GM19043 (cell line): ENCODE results near the gene CNIH1.
"Not testable (repeated sequence)": the region's sequence is repeated elsewhere in the genome, so short reads cannot be mapped to it uniquely, and the experiment has no call there.

Source experiments
- ATAC-seq: cut with Tn5 transposase; IDR thresholded peaks from one replicate; pipeline ENCODE4 v1.9.1; 2021; ENCODE audit warnings: low read depth; ENCODE audit not compliant: unreplicated experiment

CNIH1 gene

DNA sequence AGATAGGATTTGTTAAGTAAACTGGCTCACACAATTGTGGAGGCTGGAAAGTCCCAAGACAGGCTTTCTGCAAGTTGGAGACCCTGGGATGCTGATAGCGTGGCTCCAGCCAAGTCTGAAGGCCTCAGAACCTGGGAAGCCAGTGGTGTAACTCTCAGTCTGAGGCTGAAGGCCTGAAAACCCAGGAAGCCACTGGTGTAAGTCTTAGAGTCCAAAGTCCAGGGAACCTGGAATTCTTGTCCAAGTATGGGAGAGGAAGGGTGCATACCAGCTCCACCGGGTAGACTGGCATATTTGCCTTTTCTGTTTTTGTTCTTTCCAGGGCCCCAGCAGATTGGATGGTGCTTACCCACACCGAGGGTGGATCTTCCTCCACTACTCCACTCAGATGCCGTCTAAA is 29.5 kb upstream of the CNIH1 start:
- no peak for ATAC-seq

DNA sequence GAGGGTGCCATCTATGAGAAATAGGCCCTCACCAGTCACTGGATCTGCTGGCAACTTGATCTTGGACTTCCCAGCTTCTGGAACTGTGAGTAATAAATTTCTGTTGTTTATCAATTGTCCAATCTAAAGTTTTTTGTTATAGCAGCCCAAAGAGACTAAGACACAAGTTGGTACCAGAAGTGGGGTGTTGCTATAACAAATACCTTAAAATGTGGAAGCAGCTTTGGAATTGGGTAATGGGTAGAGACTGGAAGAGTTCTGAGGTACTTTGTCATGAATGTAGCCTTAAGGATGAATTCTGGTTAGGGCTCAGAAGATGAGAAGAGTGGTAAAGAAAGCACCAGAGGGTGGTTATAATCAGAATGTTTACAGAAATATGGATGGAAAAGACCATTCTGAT is 26.1 kb upstream of the CNIH1 start:
- no peak for ATAC-seq

DNA sequence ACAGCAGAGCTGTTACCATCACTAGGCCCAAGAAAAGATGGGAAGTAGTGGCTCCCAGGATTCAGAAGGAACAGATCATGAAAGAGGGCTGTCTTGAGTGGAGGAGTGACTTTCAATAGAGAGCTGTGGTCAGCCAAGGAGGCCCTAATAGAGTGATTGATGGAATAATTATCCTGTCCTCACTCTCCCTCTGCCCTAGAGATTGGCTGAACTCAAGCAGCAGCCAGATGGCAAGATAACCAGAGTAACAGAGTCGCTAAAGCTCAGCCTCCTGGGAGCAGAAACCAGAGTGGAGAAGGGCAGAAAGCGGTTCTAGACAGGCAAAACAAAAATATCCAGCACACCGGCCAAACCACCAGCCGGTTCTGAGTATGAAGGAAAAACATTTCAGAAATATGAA is 24.5 kb upstream of the CNIH1 start:
- ATAC-seq = no peak

DNA sequence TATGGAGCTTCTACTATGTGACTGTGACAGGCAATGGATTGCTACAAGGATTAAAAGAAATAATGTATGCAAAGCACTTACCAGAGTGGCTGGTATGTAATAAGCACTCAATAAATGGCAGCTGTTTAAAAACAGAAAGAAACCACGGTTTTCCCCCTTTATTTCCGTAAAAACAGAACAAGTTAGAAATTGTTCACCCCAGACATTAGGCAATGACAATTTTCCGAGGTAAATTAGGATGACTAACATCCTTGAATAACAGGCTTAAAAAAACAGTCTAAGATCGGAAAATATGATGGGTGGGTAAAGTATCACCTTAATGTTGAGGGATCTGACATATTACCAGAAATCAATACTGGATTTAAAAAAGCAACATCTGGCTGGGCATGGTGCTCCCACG is 20.9 kb upstream of the CNIH1 start:
- no peak for ATAC-seq

DNA sequence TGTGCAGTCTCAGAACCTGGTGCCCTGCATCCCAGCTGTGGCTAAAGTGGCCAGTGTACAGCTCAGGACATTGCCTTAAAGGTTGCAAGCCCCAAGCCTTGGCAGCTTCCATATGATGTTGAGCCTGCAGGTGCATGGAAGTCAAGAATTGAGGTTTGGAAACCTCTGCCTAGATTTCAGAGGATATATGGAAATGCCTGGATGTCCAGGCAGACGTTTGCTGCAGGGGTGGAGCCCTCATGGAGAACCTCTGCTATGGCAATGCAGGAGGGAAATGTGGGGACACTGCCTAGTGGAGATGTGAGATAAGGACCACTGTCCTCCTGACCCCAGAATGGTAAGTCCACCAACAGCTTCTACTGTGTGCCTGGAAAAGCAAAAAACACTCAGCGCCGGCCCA is 17.9 kb upstream of the CNIH1 start:
- ATAC-seq = no peak

DNA sequence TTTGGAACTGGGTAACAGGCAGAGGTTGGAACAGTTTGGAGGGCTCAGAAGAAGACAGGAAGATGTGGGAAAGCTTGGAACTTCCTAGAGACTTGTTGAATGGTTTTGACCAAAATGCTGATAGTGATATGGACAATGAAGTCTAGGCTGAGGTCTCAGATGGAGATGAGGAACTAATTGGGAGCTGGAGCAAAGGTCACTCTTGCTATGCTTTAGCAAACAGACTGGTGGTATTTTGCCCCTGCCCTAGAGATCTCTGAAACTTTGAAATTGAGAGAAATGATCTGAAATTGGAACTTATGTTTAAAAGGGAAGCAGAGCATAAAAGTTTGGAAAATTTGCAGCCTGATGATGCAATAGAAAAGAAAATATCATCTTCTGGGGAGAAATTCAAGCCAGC is 17.4 kb upstream of the CNIH1 start:
- not testable (repeated sequence) for ATAC-seq

DNA sequence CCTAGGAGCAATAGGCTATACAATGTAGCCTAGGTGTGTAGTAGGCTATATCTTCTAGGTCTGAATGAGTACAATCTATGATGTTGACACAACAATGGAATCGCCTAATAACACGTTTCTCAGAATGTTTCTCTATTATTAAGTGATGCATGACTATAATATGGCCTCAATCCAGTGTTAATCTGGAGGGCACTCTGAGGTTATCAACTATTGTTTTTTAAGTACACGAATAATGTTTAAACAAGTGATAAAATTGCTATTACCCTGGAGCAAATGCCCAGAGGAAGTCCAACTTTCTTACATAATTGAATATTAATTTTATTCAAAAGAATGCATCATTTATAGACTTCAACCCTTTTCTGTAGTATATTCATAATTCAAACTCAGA is 16.4 kb upstream of the CNIH1 start:
- ATAC-seq = no peak

DNA sequence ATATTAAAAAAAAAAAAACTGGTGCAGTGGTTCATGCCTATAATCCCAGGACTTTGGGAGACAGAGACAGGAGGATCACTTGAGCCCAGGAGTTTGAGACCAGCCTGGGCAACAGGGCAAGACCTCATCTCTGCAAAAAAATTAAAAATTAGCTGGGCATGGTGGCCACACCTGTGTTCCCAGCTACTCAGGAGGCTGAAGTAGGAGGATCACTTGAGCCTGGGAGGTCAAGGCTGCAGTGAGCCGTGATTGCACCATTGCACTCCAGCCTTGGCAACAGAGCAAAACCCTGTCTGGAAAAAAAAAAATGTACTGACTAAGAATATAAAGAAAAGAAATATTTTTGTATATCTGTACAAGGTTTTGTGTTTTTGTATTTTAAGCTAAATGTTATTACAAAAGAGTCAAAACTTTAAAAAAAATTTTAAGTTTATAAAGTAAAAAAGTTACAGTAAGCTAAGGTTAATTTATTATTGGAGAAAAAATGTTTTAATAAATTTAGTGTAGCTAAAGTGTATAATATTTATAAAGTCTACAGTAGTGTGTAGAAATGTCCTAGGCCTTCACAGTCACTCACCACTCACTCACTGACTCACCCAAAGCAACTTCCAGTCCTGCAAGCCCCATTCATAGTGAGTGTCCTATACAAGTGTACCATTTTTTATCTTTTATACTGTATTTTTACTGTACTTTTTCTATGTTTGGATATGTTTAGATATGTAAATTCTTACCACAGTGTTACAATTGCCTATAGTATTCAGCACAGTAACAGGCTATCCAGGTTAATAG is 15.8 kb upstream of the CNIH1 start:
- not testable (repeated sequence) for ATAC-seq

DNA sequence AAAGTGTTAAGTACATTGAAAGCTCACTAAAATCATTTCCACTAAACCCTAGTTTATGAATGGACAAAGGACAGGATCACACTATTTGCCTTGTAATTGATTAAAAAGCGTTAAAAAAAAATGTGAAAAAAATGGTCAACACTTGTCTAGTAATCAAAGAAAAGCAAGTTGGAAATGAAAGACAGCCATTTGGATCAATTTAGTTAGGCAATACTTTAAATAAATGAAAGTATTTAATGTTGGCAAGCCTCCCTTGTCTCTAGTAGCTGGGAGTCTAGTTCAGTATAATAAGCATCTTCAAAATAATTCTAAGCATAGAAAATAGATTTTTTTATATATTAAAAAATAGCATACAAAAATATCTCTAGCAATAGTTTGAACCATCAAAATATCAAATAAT is 14.2 kb upstream of the CNIH1 start:
- ATAC-seq = no peak

DNA sequence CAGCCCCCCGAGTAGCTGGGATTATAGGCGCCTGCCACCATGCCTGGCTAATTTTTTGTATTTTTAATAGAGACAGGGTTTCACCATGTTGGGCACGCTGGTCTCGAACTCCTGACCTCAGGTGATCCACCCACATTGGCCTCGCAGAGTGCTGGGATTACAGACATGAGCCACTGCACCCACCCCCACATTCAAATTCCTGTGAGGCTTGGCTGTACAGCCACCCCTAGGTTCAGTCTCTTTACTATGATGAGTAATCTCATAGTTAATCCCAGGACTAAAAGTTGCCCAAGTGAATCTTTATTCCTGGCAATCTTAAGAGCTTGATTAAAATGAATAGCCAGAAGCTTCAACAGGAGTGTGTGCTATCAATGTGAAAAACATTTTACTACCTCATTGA is 12.8 kb upstream of the CNIH1 start:
- ATAC-seq = not testable (repeated sequence)

DNA sequence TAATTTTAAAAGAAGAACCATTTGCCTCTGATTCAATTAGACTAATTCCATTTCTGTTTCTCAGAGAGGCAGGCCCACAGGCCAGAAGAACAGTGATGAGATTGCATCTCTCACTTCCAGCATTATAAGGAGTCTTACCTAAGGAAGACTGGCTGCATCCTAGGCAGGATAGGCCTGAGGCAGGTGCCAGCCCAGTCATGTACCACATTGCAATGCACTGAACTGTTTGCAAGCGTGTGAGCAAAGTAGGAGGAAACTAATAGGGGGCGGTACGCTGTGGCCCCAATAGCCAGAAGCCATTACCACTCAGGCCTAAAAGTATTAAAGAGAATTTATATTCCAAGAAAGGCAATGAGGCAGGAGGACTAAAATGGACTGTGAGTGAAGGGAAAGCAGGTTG is 12.1 kb upstream of the CNIH1 start:
- ATAC-seq = no peak

DNA sequence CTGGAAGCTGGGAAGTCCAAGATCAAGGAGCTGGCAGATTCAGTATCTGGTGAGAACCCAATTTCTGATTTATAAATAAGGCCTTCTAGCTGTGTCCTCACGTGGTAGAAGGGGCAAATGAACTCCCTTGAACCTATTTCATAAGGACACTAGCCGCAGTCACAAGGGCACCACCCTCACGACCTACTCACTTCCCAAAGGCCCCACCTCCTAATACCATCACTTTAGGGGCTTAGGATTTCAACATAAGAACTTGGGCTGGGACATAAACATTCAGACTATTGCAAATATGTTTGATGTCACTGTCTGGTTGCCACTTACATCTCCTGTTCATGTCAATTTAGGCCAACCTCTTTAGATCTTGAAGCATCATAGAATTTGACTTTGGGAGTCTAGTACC is 10.8 kb upstream of the CNIH1 start:
- ATAC-seq = no peak

DNA sequence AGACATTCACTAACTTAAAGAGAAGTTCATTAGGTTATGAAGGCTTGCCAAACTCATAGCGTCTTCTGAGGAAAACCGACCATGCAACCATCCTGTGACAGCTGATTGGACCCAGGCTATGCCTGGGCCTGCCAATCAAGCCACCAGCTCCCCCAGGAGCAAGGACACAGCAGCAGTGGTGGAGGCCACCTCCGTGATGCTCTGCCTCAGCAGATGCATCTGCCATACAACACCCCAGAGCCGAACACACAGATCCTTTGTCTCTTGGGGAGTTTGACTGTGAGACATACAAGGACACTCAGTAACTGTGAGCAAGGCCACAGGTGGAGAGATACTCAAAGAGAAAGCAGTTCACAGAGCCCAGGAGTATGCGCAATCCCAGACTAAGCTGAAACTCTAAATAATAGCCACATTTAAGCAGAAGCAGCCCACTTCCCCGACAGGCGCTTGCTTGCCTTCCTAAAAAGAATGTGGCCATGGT is 10.0 kb upstream of the CNIH1 start:
- ATAC-seq = no peak

DNA sequence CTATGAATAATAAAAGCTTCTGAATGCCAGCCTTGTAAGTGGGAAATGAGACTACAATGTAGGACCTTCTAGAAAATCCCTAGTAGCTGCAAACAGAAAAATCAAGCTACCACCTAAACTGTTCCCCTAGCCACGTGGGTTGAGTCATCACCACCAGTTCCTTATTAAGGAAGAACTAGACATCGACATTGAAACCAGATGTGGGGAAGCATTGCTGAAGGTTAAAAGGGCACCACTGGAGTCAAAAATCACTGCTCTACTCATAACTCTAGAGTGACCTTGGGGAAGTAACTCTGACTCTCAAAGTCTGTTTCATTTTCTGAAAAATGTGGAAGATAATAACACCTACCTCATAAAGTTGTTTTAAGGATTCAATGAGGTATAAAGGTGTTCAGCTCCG is 9.4 kb upstream of the CNIH1 start:
- ATAC-seq = no peak

DNA sequence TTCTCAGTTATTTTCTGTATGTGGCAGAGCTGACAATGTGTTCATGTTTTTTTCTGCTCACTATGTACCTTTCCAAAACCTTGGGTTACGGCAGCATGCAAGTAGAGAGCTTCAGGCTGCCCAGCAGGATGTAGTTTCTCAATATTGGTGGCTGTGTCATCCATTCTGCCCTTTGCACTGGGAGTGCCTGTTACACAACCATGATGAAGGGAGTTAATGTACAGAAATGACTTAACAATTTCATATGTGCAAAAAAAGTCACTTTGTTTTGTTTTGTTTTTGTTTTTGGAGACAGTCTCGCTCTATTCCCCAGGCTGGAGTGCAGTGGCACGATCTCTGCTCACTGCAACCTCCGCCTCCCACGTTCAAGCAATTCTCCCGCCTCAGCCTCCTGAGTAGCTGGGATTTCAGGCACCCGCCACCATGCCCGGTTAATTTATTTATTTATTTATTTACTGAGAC is 6.1 kb upstream of the CNIH1 start:
- ATAC-seq = no peak

DNA sequence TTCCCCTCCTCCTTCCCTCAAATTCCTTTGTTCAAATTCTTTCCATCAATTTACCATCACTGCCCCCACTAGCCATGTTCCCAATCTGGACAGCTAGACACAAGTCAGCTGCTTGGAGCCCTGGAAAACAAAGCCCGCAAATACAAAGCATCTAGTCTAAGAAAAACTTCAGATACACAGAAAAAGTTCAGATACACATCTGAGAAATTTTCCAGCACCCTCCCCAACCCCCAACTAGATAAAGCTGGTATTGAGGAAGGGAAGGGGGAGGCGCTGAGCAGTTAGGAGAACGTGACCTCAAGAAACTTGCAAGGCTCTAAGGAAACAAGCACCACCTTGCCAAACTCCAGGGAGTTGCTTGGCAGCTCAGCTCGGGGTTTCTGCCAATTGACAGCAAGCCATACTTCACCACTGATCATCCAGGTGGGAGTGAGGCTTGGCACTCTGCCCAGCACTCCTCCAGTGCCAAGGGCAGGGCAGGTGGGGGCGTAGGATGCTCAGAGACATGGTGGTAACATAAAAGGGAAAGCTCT is 5.1 kb upstream of the CNIH1 start:
- ATAC-seq = no peak

DNA sequence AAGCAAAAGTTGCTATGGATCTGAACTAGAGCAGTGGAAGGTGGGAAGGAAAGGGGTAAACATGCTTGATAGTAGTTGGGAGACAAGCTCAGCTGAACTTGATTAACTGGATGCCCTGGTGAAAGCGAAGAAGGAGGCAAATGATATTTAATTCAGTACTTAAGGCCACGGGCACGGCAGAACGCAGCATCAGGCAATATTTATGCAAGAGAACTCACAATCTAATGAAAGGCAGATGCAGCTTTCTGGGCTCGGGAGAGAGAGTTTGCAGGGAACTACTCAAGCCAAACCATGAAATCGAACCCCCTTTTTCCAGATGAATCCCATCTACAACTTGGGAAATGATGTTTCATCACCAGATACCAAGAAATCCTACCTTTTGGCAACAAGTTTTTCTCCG is 3.5 kb upstream of the CNIH1 start:
- ATAC-seq = no peak

DNA sequence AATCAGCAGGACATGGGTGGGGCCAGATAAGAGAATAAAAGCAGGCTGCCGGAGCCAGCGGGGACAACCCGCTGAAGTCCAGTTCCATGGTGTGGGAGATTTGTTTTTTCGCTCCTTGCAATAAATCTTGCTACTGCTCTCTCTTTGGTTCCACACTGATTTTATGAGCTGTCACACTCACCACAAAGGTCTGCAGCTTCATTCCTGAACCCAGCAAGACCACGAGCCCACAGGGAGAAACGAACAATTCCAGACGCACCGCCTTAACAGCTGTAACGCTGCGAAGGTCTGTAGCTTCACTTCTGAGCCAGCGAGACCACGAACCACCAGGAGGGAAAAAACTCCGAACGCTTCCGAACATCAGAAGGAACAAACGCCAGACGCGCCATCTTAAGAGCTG is 2.8 kb upstream of the CNIH1 start:
- ATAC-seq = no peak

DNA sequence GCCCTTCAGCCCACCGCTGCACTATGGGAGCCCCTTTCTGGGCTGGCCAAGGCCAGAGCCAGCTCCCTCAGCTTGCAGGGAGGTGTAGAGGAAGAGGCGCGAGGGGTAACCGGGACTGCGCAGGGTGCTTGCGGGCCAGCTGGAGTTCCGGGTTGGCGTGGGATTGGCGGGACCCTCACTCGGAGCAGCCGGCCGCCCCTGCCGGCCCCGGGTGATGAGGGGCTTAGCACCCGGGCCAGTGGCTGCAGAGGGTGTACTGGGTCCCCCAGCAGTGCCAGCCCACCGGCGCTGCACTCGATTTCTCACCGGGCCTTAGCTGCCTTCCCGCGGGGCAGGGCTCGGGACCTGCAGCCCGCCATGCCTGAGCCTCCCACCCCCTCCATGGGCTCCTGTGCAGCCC is 1.8 kb upstream of the CNIH1 start:
- not testable (repeated sequence) for ATAC-seq

DNA sequence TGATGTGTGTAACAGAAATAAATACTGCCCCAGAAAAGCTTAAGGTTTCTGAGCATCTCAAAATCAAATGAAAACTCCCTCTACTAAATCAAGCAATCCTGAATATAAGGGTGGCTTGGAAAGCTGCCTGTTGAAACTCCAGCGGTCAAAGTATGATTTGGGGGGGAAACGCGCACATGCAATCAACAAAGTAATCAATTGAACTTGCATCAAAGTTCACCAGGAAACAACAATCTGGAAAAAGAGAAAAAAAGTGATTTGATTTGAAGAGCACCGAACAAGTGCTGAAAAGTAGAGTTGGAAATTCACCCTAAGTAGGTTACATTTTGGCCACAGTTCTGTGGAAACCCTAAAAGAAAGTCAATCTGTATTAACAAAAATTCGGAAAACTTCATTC is 700 bp downstream of the CNIH1 start:
- ATAC-seq = no peak

DNA sequence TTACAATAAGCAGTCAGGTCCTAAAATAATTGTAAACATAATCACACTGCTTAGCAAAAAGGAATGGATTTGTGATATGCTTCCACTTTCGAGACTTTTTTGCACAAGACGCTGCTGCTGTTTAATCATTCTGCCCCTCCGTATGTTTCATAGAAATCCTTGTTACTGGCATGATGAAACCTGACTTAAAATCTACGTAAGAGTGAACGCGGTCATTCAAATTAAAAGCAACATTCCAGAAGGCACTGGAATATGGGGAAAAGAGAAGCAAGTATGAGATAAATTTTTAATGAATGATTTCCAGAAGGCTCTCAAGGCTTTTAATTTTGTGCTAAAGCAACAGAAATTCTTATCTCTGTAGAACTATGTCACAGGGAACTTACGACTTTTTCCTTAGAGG is 1.1 kb downstream of the CNIH1 start:
- no peak for ATAC-seq

DNA sequence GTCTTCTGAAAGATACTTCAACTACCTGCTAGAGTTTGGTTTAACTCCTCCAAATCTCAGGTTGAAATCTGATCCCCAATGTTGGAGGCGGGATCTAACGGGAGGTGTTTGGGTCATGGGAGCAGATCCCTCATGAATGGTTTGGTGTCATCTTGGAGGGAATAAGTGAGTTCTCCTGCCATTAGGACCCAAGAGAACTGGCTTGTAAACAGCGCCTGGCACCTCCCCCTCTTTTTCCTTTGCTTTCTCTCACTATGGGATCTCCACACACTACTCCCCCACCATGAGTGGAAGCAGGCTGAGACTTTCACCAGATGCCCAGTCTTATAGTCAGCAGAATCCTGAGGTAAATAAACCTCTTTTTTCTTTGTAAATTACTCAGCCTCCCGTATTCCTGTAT is 2.5 kb downstream of the CNIH1 start:
- ATAC-seq = no peak
